ENCODE results near the gene ZNF536. TPM values are rescaled to one million over a fixed set of nuclear protein-coding genes. Genes with fewer than 3 reads are reported as not detected.

The ZNF536 gene
- total RNA-seq, 5 donors from 2014 or later (not counting 1 experiment from before 2014, with no cell fraction given) = 0.03 to 0.40 (median 0.07) TPM; not detected in 1

DNA sequence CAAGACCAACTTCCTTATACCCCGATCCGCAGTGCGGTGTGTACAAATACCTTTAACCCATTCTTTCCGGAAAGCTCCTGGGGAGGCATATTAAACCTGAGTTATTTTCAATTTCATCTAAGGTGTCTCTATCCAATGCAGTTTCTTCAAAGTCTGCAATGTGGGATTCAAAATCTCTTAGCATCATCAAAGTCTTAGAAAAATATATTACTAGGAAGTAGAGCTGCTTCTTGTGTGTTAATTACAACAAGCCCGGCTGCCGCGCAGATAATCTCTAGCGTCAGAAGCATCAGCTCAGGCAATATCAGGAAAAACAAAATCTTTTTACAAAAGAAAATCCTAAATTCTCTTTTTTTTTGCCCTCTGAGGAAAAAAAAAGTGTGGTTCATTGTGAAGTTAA lies 48.1 kb downstream of the ZNF536 start:
- Mint-ChIP-seq H3K27ac (no peak overlapping the region), H3K9me3 (peaks cover 0 to 7% (median 0%) of the 10 kb centered on the region in 3 donors), H3K36me3 (no peaks in the 10 kb centered on the region), H3K4me3 (no peak overlapping the region), H3K4me1 (no peaks in the 10 kb centered on the region), H3K27me3 (peaks cover 7 to 26% of the 10 kb centered on the region in 2 donors)
- ChIA-PET CTCF (no interaction called here), POLR2A (no interaction called here)
- Histone ChIP-seq H3K27me3 (replicated peaks in 1 of 2; ENCODE audit: control insufficient read depth in 2 of 2, extremely low read depth in 1 of 2, insufficient read depth in 2 of 2, low read length in 1 of 2) (peaks cover 2 to 7% of the 10 kb centered on the region in 2 experiments), H3K36me3 (ENCODE audit: control insufficient read depth in 2 of 2, extremely low read depth in 1 of 2, insufficient read depth in 1 of 2, low read length in 1 of 2) (no peaks in the 10 kb centered on the region), H3K4me3 (ENCODE audit: control insufficient read depth in 1 of 2, extremely low read depth in 1 of 2, low read length in 1 of 2) (no peak overlapping the region), H3K27ac (ENCODE audit: low read length) (no peak overlapping the region), H3K9me3 (no peaks in the 10 kb centered on the region), H3K4me1 (ENCODE audit: control insufficient read depth in 1 of 2, extremely low read depth in 1 of 2, insufficient read depth in 2 of 2, low read length in 2 of 2) (no peaks in the 10 kb centered on the region)
- no CpG with 5 or more reads among the region's 8 CpGs for WGBS (ENCODE audit: insufficient coverage)
- DNase-seq (no peak), ATAC-seq (replicated peaks in 1 of 4) (no peak)

DNA sequence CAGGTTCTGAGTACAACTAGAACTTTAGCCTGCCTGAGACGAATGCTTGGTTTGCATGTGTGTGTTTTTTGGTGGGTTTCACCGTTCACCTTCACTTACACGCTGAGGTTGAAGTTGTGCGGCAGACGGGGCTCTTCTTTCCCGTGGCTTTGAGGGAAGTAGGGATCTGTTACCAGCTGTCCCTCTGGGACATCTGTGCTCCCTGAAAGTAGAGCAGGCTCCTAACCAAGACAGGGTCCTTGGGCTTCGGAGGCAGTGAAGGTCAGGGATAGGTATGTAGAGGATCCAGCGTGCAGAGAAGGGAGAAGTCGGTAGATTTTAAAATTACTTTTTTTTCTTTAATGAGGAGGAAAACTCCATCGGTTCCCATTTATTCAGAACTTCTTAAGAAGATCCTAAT lies 48.7 kb downstream of the ZNF536 start:
- WGBS (ENCODE audit: insufficient coverage) = 93% methylated on average over 4 of the region's 10 CpGs
- Histone ChIP-seq H3K36me3 (ENCODE audit: control insufficient read depth in 2 of 2, extremely low read depth in 1 of 2, insufficient read depth in 1 of 2, low read length in 1 of 2) (no peaks in the 10 kb centered on the region), H3K4me3 (ENCODE audit: control insufficient read depth in 1 of 2, extremely low read depth in 1 of 2, low read length in 1 of 2) (no peak overlapping the region), H3K27ac (ENCODE audit: low read length) (no peak overlapping the region), H3K9me3 (no peaks in the 10 kb centered on the region), H3K4me1 (ENCODE audit: control insufficient read depth in 1 of 2, extremely low read depth in 1 of 2, insufficient read depth in 2 of 2, low read length in 2 of 2) (no peaks in the 10 kb centered on the region), H3K27me3 (replicated peaks in 1 of 2; ENCODE audit: control insufficient read depth in 2 of 2, extremely low read depth in 1 of 2, insufficient read depth in 2 of 2, low read length in 1 of 2) (peaks cover 2 to 7% of the 10 kb centered on the region in 2 experiments)
- ChIA-PET CTCF (no interaction called here), POLR2A (no interaction called here)
- H3K27ac Mint-ChIP-seq = no peak overlapping the region
- ATAC-seq (replicated peaks in 1 of 4) = no peak
- H3K36me3 Mint-ChIP-seq = no peaks in the 10 kb centered on the region
- peaks cover 7 to 26% of the 10 kb centered on the region in 2 donors for H3K27me3 Mint-ChIP-seq
- no peak for DNase-seq
- no peaks in the 10 kb centered on the region for H3K4me1 Mint-ChIP-seq
- H3K9me3 Mint-ChIP-seq = peaks cover 0 to 5% (median 0%) of the 10 kb centered on the region in 3 donors
- H3K4me3 Mint-ChIP-seq = no peak overlapping the region

DNA sequence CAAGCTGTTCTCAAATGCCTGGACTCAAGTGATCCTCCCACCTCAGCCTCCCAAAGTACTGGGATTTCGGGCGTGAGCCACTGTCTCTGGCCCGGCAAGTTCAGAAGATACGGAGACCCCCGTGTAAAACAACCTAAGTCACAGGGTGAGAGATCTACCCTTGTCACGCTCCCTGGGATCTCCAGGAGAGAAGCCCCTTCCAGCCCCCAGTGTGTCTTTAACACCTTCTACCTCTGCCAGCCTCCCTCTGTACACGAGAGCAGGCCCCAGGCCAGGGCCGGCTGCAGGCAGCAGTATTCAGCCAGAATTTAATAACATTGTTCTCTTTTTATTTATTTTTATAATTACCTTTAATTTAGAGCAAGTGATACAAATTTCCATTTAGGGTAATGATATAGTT lies 49.4 kb downstream of the ZNF536 start:
- Histone ChIP-seq H3K27me3 (replicated peaks in 1 of 2; ENCODE audit: control insufficient read depth in 2 of 2, extremely low read depth in 1 of 2, insufficient read depth in 2 of 2, low read length in 1 of 2) (peaks cover 2 to 7% of the 10 kb centered on the region in 2 experiments), H3K9me3 (no peaks in the 10 kb centered on the region), H3K4me1 (ENCODE audit: control insufficient read depth in 1 of 2, extremely low read depth in 1 of 2, insufficient read depth in 2 of 2, low read length in 2 of 2) (no peaks in the 10 kb centered on the region), H3K27ac (ENCODE audit: low read length) (no peak overlapping the region), H3K4me3 (ENCODE audit: control insufficient read depth in 1 of 2, extremely low read depth in 1 of 2, low read length in 1 of 2) (no peak overlapping the region), H3K36me3 (ENCODE audit: control insufficient read depth in 2 of 2, extremely low read depth in 1 of 2, insufficient read depth in 1 of 2, low read length in 1 of 2) (no peaks in the 10 kb centered on the region)
- POLR2A ChIA-PET = no interaction called here
- no peak overlapping the region for H3K4me3 Mint-ChIP-seq
- no peak for ATAC-seq (replicated peaks in 1 of 4)
- no peak for DNase-seq
- no peaks in the 10 kb centered on the region for H3K36me3 Mint-ChIP-seq
- CTCF ChIA-PET = no interaction called here
- no peaks in the 10 kb centered on the region for H3K4me1 Mint-ChIP-seq
- H3K9me3 Mint-ChIP-seq = peaks cover 0 to 5% (median 0%) of the 10 kb centered on the region in 3 donors
- WGBS (ENCODE audit: insufficient coverage) = 95% methylated on average over 3 of the region's 8 CpGs
- peaks cover 7 to 26% of the 10 kb centered on the region in 2 donors for H3K27me3 Mint-ChIP-seq
- no peak overlapping the region for H3K27ac Mint-ChIP-seq

DNA sequence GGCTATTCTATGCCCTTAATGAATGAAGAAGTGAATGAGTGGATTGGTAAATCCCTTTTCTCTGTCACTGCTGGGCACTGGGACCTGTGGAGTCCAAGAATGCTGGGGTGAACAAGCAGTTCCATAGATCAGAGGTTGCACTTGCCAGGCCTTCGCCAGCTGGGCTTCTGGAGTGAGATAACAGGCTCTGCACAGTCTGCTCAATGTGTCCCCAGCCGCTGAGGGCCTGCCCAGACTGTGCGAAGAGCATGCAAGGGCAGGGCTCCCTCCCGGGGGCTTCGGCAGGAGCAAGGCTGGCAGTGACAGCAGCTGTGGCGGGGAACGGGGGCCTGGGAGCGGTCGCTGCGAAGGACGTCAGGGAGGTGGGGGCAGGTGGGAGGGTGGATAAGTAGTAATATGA lies 51.3 kb downstream of the ZNF536 start:
- ChIA-PET CTCF (no interaction called here), POLR2A (no interaction called here)
- H3K36me3 Mint-ChIP-seq = no peaks in the 10 kb centered on the region
- DNase-seq = no peak
- no peak for ATAC-seq (replicated peaks in 1 of 4)
- H3K9me3 ChIP-seq = no peaks in the 10 kb centered on the region
- peaks cover 0 to 5% (median 0%) of the 10 kb centered on the region in 3 donors for H3K9me3 Mint-ChIP-seq
- peaks cover 7 to 19% of the 10 kb centered on the region in 2 donors for H3K27me3 Mint-ChIP-seq
- WGBS (ENCODE audit: insufficient coverage) = 75% methylated on average over 5 of the region's 11 CpGs
- no peak overlapping the region for H3K27ac Mint-ChIP-seq
- no peak overlapping the region for H3K4me3 Mint-ChIP-seq
- H3K4me3 ChIP-seq (ENCODE audit: control insufficient read depth in 1 of 2, extremely low read depth in 1 of 2, low read length in 1 of 2) = no peak overlapping the region
- no peaks in the 10 kb centered on the region for H3K4me1 Mint-ChIP-seq
- no peak overlapping the region for H3K27ac ChIP-seq (ENCODE audit: low read length)
- peaks cover 2 to 7% of the 10 kb centered on the region in 2 experiments for H3K27me3 ChIP-seq (replicated peaks in 1 of 2; ENCODE audit: control insufficient read depth in 2 of 2, extremely low read depth in 1 of 2, insufficient read depth in 2 of 2, low read length in 1 of 2)
- H3K36me3 ChIP-seq (ENCODE audit: control insufficient read depth in 2 of 2, extremely low read depth in 1 of 2, insufficient read depth in 1 of 2, low read length in 1 of 2) = no peaks in the 10 kb centered on the region
- H3K4me1 ChIP-seq (ENCODE audit: control insufficient read depth in 1 of 2, extremely low read depth in 1 of 2, insufficient read depth in 2 of 2, low read length in 2 of 2) = no peaks in the 10 kb centered on the region

DNA sequence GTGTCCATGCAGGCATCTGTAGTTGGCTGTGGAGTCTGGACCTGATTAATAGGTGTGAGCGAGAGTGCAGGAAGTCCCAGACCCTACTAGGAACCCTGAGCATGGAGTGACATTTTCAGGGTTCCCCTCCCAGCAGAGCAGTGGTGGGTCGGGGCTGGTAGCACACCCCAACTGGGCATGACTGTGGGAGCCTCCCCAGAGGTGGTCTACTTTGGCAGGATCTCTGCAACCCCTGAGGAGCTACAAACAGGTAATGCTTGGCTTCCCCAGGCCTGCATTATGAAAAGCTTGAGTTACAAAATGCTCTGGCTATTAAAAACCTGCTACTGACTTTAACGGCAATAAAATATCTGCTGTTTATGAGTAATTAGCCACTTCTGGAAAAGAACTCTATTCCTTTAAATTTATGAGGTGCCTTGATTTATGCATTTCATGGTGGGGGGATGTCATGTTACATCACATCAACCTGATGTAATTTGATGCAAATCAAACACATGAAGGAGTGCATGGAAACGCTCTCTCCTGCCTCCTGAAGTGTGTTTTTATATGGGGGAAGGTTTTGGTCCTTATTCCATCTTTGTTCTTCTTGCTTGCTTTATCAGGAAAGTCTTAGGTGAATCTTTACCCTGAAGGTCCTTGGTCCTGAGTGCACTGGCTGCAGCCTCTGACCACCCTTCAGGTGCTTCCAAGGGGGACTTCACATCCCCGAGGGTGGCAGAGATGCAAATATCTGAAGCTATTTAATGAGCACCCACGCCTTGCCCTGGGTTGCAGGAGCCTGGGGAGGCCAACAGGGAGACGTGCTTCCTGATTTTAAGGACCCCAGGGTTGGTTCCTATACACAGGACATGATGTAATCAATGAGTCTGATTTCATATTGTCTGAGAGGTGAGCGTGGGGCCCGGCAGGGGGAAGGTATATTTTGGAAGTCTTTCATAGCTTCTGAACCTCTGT lies 54.0 kb downstream of the ZNF536 start:
- no peaks in the 10 kb centered on the region for H3K4me1 Mint-ChIP-seq
- peaks cover 0 to 5% of the 10 kb centered on the region in 2 donors for H3K27me3 Mint-ChIP-seq
- CTCF ChIA-PET = interaction anchor here in 1 of 2 donors (0.6 kb wide), 1 partner anchor 1157 kb away, joined by 6 read pairs; no protein-coding TSS in a partner anchor

DNA sequence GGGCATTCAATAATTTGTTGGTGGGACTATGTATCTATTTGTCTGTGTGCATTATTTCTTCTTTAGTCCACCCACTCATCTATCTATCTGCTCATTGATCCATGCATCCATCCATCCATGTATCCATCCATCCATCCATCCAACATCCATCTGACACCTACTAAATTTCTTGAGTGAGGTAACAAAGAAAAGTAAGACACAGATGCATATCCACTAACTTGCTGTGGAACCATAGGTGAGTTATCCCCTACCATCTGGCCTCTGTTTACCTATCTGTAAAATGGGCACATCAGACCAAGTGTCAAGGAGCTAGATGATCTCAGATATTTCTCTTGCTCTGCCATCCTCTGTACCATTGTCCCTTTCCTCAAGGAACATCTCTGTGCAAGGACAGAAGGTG lies 54.7 kb downstream of the ZNF536 start:
- CTCF ChIA-PET = no interaction called here
- no peak overlapping the region for H3K4me3 Mint-ChIP-seq
- H3K36me3 Mint-ChIP-seq = no peaks in the 10 kb centered on the region
- Histone ChIP-seq H3K4me1 (ENCODE audit: control insufficient read depth in 1 of 2, extremely low read depth in 1 of 2, insufficient read depth in 2 of 2, low read length in 2 of 2) (no peaks in the 10 kb centered on the region), H3K9me3 (no peaks in the 10 kb centered on the region), H3K27ac (ENCODE audit: low read length) (no peak overlapping the region), H3K36me3 (ENCODE audit: control insufficient read depth in 2 of 2, extremely low read depth in 1 of 2, insufficient read depth in 1 of 2, low read length in 1 of 2) (no peaks in the 10 kb centered on the region), H3K27me3 (replicated peaks in 1 of 2; ENCODE audit: control insufficient read depth in 2 of 2, extremely low read depth in 1 of 2, insufficient read depth in 2 of 2, low read length in 1 of 2) (no peaks in the 10 kb centered on the region), H3K4me3 (ENCODE audit: control insufficient read depth in 1 of 2, extremely low read depth in 1 of 2, low read length in 1 of 2) (no peak overlapping the region)
- no peak for DNase-seq
- peaks cover 0 to 9% (median 3%) of the 10 kb centered on the region in 3 donors for H3K9me3 Mint-ChIP-seq
- H3K4me1 Mint-ChIP-seq = no peaks in the 10 kb centered on the region
- POLR2A ChIA-PET = no interaction called here
- ATAC-seq (replicated peaks in 1 of 4) = no peak
- peaks cover 0 to 5% of the 10 kb centered on the region in 2 donors for H3K27me3 Mint-ChIP-seq
- no peak overlapping the region for H3K27ac Mint-ChIP-seq

More for the DNA sequence above, 54.0 kb downstream of the ZNF536 start:
- ATAC-seq (replicated peaks in 1 of 4) (no peak), DNase-seq (no peak)
- H3K4me1 ChIP-seq (ENCODE audit: control insufficient read depth in 1 of 2, extremely low read depth in 1 of 2, insufficient read depth in 2 of 2, low read length in 2 of 2) = no peaks in the 10 kb centered on the region
- no peaks in the 10 kb centered on the region for H3K36me3 Mint-ChIP-seq
- peaks cover 0 to 9% (median 3%) of the 10 kb centered on the region in 3 donors for H3K9me3 Mint-ChIP-seq
- 52% methylated on average over 4 of the region's 9 CpGs for WGBS (ENCODE audit: insufficient coverage)
- POLR2A ChIA-PET = no interaction called here
- H3K9me3 ChIP-seq = no peaks in the 10 kb centered on the region
- no peaks in the 10 kb centered on the region for H3K36me3 ChIP-seq (ENCODE audit: control insufficient read depth in 2 of 2, extremely low read depth in 1 of 2, insufficient read depth in 1 of 2, low read length in 1 of 2)
- no peak overlapping the region for H3K27ac Mint-ChIP-seq
- no peak overlapping the region for H3K4me3 Mint-ChIP-seq
- H3K27ac ChIP-seq (ENCODE audit: low read length) = no peak overlapping the region
- peaks cover 0 to 2% of the 10 kb centered on the region in 2 experiments for H3K27me3 ChIP-seq (replicated peaks in 1 of 2; ENCODE audit: control insufficient read depth in 2 of 2, extremely low read depth in 1 of 2, insufficient read depth in 2 of 2, low read length in 1 of 2)
- no peak overlapping the region for H3K4me3 ChIP-seq (ENCODE audit: control insufficient read depth in 1 of 2, extremely low read depth in 1 of 2, low read length in 1 of 2)

All from T-cell (primary cell).